ENCODE measurements around the gene PSG5. TPM values are rescaled to one million over a fixed set of nuclear protein-coding genes. Genes with fewer than 3 reads are reported as not detected.
"Not testable (repeated sequence)": the region's sequence is repeated elsewhere in the genome, so short reads cannot be mapped to it uniquely, and the experiment has no call there.

PSG5 gene
- total and polyA plus RNA-seq, 9 donors: not detected

DNA sequence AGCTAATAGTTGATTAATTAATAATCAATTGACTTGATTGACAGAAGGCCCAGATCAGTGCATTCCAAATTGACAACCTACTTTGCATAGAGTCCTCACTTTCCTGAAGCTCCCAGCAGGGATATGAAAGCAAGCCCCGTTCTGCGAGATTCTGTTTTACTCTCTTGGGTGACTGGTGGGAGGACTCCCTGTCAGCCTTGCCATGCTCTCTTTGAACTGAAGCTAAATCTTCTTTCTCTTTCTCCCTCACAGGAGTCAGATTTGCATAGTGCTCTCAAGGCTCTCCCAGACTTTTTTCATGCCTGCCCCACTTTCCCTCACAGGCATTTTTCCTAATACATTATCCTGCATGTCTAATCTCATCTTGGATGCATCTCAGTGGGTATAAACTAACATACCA is 29.5 kb upstream of the PSG5 start:
- 8 to 42% methylated on average over 2 of the region's 2 CpGs; no CpG with 5 or more reads in 1 of the 3 donors for WGBS, 3 donors
- H3K4me1 ChIP-seq (ENCODE audit: insufficient read depth); DNase-seq; intact Hi-C loops (cut with DNase I); H3K4me3 ChIP-seq; H3K27me3 ChIP-seq; H3K27ac ChIP-seq; H3K9me3 ChIP-seq; H3K36me3 ChIP-seq: not testable (repeated sequence)

DNA sequence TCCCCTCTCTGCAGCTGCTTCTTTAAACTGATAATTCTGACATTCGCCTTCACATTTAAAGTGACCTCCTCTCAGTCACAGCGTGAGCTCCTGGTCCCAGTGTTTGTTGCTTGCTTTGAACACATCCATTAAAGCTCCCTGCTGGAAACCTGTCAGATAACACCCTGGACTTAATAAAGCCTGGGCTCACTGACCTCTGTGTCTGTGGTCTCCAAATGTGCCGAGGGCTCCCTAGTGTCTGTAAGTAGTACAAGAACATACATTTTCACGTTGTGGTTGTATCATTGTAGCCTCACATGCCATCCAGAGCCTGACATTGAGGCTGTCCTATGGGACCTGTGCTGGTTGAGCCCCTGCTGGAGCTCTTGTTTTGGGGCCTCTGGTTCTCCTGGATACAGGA is 21.7 kb upstream of the PSG5 start:
- H3K9me3 ChIP-seq: no peaks in the 10 kb centered on the region
- no peaks in the 10 kb centered on the region for H3K4me1 ChIP-seq (ENCODE audit: insufficient read depth)
- no peak for TF ChIP-seq POLR2A (IDR thresholded peaks at IDR 0.05)
- TF ChIP-seq EP300 (IDR thresholded peaks at IDR 0.05): no peak
- TF ChIP-seq, protein P1, sequence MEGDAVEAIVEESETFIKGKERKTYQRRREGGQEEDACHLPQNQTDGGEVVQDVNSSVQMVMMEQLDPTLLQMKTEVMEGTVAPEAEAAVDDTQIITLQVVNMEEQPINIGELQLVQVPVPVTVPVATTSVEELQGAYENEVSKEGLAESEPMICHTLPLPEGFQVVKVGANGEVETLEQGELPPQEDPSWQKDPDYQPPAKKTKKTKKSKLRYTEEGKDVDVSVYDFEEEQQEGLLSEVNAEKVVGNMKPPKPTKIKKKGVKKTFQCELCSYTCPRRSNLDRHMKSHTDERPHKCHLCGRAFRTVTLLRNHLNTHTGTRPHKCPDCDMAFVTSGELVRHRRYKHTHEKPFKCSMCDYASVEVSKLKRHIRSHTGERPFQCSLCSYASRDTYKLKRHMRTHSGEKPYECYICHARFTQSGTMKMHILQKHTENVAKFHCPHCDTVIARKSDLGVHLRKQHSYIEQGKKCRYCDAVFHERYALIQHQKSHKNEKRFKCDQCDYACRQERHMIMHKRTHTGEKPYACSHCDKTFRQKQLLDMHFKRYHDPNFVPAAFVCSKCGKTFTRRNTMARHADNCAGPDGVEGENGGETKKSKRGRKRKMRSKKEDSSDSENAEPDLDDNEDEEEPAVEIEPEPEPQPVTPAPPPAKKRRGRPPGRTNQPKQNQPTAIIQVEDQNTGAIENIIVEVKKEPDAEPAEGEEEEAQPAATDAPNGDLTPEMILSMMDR (IDR thresholded peaks at IDR 0.05): no peak
- DNase-seq: no peak
- H3K36me3 ChIP-seq: no peaks in the 10 kb centered on the region
- no peaks in the 10 kb centered on the region for H3K27me3 ChIP-seq
- H3K27ac ChIP-seq: no peak overlapping the region
- intact Hi-C loops (cut with DNase I): no loop called here
- no peak overlapping the region for H3K4me3 ChIP-seq
- 40 to 63% methylated on average over 4 of the region's 4 CpGs; no CpG with 5 or more reads in 1 of the 3 donors for WGBS, 3 donors

DNA sequence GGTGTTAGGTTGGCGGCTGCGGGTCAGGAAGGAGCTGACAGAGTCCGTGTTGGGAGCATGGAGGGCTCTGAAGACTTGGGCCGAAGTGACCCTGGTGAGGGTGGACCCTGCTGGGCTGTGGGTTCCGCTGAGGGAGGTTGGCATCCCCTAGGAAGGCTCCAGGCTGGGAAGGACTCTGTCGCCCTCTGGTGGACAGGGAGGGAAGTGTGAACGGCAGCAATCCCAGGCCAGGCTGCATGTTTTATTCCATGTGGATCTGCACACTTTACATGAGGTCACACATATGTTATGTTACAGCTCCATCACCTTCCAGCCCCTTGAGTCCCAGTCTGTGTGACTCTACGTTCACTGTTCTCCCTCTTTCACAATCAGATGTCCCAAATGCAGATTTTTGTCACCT is 20.8 kb upstream of the PSG5 start:
- H3K4me1 ChIP-seq (ENCODE audit: insufficient read depth); H3K27ac ChIP-seq; DNase-seq; H3K36me3 ChIP-seq; H3K9me3 ChIP-seq; intact Hi-C loops (cut with DNase I); H3K27me3 ChIP-seq; H3K4me3 ChIP-seq: not testable (repeated sequence)
- WGBS, 3 donors: 49 to 57% methylated on average over 8 of the region's 8 CpGs; no CpG with 5 or more reads in 1 of the 3 donors

DNA sequence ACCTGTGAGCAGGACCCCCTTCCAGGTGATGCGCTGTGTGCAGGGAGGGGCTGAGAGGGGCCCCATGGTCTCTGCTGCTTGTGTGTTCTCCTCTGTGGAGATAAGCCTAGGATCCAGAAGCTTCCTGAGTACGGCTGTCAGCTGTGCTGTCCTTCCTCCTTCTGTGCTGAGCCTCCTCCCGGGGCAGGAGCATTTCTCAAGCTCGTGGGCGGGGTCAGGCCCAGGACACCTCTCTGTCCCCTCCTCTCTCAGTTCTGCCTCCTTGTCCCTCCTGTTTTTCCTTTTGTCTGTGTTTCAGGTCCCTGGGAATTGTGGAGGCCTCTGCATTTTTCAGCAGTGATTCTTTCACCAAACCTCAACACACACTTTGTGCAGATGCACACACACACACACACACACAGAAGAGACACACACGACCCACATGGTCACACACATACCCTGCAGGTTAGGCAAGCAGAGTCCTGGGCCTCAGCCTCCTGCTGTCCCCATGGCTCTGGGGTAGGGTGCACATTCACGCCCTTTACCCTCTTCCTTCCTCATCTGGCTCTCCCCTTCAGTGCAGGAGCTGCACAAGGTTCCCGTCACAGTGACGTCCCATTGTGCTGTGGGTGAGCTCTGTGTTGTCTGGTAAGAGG is 19.3 kb upstream of the PSG5 start, which contains the start of gene PSG4:
PSG4 (minus strand) TSS at position 168 of the 635 bp plus-strand sequence; CDS start at position 66, 102 bp downstream.
- WGBS, 3 donors: 49 to 66% methylated on average over 9 of the region's 9 CpGs; no CpG with 5 or more reads in 1 of the 3 donors
- intact Hi-C loops (cut with DNase I); H3K4me1 ChIP-seq (ENCODE audit: insufficient read depth); H3K27me3 ChIP-seq; DNase-seq; H3K9me3 ChIP-seq; H3K36me3 ChIP-seq; H3K4me3 ChIP-seq; H3K27ac ChIP-seq: not testable (repeated sequence)

DNA sequence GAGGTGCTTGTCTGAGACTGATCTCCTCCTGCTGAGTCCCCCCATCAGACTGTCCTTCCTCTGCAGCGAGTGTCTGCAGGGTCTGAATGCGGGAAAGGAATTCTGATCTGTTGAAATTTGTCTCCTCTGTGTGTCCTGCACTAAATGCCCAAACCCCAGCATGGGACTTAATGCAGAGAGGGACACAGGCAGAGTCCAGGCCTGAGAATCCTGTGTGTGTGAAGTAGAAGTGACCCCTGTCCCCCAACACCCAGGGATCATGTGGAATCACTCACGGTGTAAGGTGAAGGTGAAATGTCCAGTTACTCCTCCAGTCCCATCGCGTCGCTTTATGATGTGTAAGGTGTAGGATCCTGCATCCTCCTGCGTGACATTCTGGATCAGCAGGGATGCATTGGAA is 17.3 kb upstream of the PSG5 start:
- H3K9me3 ChIP-seq; intact Hi-C loops (cut with DNase I); DNase-seq; H3K27me3 ChIP-seq; H3K36me3 ChIP-seq; H3K4me1 ChIP-seq (ENCODE audit: insufficient read depth); H3K27ac ChIP-seq; H3K4me3 ChIP-seq: not testable (repeated sequence)
- WGBS, 3 donors: 83 to 88% methylated on average over 7 of the region's 7 CpGs; no CpG with 5 or more reads in 1 of the 3 donors

DNA sequence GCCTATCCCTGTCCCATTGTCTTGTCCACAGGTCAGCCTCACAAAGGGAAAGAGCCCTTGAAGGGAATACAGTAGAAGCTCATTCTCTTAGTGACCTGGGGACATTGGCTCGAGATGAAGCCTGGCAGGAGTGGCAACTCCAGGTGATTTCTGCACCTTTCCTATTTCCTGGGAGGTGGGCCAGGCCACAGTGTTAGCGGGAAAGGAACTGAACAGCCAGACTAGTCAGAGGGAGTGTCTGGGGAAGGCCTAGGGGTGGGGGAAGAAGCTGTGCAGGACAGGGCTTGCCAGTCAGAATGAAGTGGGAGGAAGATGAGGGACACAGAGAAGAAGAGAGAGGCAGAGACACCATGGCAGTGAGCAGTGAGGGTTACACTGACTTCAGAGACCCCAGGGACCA is 15.6 kb upstream of the PSG5 start:
- intact Hi-C loops (cut with DNase I); H3K27me3 ChIP-seq; H3K36me3 ChIP-seq; H3K4me1 ChIP-seq (ENCODE audit: insufficient read depth); H3K4me3 ChIP-seq; DNase-seq; H3K9me3 ChIP-seq; H3K27ac ChIP-seq: not testable (repeated sequence)
- WGBS, 3 donors: 56 to 75% methylated on average over 2 of the region's 2 CpGs; no CpG with 5 or more reads in 1 of the 3 donors

DNA sequence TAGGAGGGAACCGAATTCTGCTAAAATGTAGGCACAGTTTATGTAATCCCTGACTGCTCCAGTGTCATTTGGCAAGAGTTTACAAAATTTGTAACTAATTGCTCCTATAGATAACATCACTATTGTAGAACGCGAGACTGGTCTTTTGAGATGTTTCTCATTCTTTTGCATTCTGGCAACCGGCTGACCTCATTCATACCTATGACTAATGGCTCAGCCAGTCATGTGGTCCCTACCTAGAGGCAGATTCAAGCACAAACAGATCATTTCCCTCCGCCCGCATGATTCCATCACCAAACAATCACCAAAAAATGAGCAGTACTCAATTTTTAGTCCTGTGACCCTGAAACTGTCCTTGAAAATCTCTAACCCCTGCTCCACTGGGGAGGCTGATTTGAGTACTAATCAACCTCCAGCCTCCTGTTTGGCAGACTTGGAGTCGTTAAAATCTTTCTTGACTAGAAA is 15.0 kb upstream of the PSG5 start:
- H3K27ac ChIP-seq, DNase-seq: not testable (repeated sequence)
- whole genome bisulfite sequencing, 3 donors: 10 to 40% methylated on average over 7 of the region's 7 CpGs; no CpG with 5 or more reads in 1 of the 3 donors

DNA sequence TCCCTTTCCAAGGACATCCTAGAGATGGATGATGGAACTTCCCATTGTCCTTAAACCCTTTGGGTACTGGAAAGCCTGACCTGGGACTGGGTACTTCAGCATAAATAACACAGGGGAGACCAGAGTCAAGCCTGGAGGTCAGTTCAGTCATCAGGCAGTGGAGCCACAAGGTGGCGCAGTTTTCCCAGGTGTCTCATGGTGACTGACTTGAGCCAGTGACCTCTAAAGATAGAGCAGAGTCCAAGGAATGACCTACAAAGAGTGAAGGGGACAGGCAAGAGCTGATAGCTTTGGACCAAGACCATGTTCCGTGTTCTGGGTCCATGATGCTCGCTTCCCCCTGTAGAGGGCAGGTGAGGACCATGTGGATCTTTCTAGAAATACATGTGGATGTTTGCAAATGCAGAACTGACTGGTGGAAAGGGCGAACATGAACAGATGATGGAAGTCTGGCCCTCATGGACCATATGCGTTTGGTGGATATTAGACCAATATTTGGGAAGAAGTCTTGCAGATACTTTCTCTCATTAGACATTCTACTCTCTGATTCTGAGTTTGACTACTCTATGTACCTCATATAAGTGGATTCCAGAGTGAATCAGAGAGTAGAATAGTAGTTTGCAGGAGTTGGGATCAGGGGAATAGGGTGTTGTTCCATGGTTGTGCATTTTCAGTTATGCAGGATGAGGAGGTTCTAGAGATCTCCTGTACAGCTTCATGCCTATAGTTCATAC is 12.5 kb upstream of the PSG5 start:
- DNase-seq; H3K4me1 ChIP-seq (ENCODE audit: insufficient read depth); H3K4me3 ChIP-seq; H3K27me3 ChIP-seq; H3K9me3 ChIP-seq; intact Hi-C loops (cut with DNase I); H3K36me3 ChIP-seq; H3K27ac ChIP-seq: not testable (repeated sequence)
- WGBS, 3 donors: 42 to 52% methylated on average over 5 of the region's 5 CpGs; no CpG with 5 or more reads in 1 of the 3 donors

More for the DNA sequence above, 15.0 kb upstream of the PSG5 start:
- H3K4me1 ChIP-seq (ENCODE audit: insufficient read depth); H3K27me3 ChIP-seq; intact Hi-C loops (cut with DNase I); H3K36me3 ChIP-seq; H3K9me3 ChIP-seq; H3K4me3 ChIP-seq: not testable (repeated sequence)

DNA sequence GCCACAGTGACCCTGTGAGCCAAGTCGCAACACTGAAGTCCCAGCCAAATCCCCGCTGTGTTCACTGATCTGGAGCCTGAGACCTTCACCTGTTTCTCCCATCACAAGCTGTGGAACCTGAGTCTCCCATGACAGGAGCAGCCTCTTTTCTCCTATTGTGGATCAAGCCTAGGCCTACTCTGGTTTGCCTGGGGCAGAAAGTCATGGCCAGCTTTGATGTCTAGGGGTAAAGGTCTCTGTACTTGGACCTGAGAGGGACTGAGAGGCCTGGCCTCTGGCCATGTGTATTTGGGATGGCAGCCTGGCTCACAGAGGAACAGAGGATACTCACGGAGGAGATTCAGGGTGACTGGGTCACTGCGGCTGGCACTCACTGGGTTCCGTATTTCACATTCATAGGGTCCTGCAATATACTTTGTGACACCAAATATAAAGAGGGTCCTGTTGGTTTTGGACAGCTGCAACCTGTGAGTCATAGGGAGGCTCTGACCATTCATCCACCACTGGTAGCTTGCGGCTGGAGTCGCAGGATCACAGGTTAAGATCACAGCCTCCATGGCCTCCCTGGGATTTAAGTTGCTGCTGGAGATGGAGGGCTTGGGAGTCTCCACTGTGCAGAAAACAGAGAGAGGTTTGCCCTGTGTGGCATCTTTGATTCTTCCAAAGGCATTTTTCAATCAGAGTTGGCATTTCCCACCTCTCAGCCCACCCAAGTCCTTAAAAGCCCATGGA is 11.5 kb upstream of the PSG5 start:
- H3K36me3 ChIP-seq; H3K27me3 ChIP-seq; intact Hi-C loops (cut with DNase I); H3K9me3 ChIP-seq; DNase-seq; H3K4me1 ChIP-seq (ENCODE audit: insufficient read depth); H3K27ac ChIP-seq; H3K4me3 ChIP-seq: not testable (repeated sequence)
- WGBS, 3 donors: 82 to 95% methylated on average over 4 of the region's 7 CpGs; no CpG with 5 or more reads in 1 of the 3 donors

DNA sequence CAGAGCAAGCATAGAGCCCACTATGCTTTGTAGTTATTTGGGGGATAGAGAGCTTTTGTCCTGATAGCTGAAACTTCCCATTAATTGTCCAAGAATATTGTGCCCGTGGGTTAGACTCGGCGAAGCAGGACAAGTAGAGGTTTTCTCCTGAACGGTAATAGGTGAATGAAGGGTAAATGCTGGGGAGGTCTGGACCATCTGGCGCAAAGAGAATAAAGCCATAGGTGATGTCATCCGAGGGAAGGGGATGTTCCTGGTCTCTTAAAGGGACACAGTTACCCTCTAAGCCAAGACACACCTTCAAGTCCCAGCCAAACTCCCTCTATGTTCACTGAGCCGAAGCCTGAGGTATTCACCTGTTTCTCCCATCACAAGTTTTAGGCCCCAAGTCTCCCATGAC is 8.1 kb upstream of the PSG5 start:
- H3K27me3 ChIP-seq; intact Hi-C loops (cut with DNase I); H3K4me1 ChIP-seq (ENCODE audit: insufficient read depth); H3K9me3 ChIP-seq; H3K27ac ChIP-seq; DNase-seq; H3K4me3 ChIP-seq; H3K36me3 ChIP-seq: not testable (repeated sequence)
- WGBS, 3 donors: 72 to 83% (median 78%) methylated on average over 7 of the region's 7 CpGs

All from ovary (tissue), 9 donors.